Brain microvascular endothelial cell (primary cell): ENCODE data around the gene GPNMB.

ENCODE experiments used
- DNase-seq: peaks from one replicate; pipeline ENCODE4 v3.0.0-alpha.2; 2020
- H3K27ac ChIP-seq: fragments of 250-450 bp; sonication (Bioruptor Pico); 2 replicates; pipeline ENCODE4 v1.5.1; 2020; ENCODE audit warnings: mild to moderate bottlenecking, moderate library complexity
- H3K27me3 ChIP-seq: fragments of 250-450 bp; sonication (Bioruptor Pico); replicated peaks from 2 replicates; pipeline ENCODE4 v1.5.1; 2020; ENCODE audit warnings: mild to moderate bottlenecking
- H3K36me3 ChIP-seq: fragments of 250-450 bp; sonication (Bioruptor Pico); replicated peaks from 2 replicates; pipeline ENCODE4 v1.5.1; 2020; ENCODE audit warnings: mild to moderate bottlenecking
- H3K4me3 ChIP-seq: 2 replicates; pipeline ENCODE4 v1.5.1; 2011; ENCODE audit warnings: low read depth, mild to moderate bottlenecking, control low read depth, low read length, moderate library complexity
- in situ Hi-C: cut with HindIII; loops from 2 replicates; pipeline ENCODE4 v1.10.0; 2017; ENCODE audit warnings: low sequenced_read_pairs, low pct_ligation_motif_present
- TF ChIP-seq, protein P1 (sequence below): IDR thresholded peaks from 2 replicates; pipeline ENCODE4 v1.5.1; 2011; ENCODE audit warnings: low read depth, mild to moderate bottlenecking, moderate library complexity, low read length, control low read depth, inconsistent platforms; ENCODE audit errors: missing control alignments

GPNMB gene

DNA sequence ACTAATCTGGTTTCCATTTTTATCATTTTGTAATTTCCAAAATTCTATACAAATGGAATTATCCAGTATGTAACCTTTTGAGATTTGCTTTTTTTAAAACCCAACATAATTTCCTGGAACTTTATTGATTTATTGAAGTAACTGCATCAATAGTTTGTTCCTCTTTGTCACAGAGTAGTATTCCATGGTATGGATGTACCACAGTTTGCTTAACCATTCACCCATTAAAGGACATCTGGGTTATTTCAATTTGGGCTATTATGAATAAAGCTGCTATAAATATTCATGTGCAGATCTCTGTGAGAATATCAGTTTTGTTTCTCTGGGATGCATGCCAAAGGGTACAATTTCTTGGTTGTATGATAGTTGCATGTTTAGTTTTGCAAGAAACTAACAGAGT, 2.9 kb downstream of the GPNMB start:
- no peak overlapping the region for H3K27ac ChIP-seq
- in situ Hi-C loops = no loop called here
- TF ChIP-seq, protein P1, sequence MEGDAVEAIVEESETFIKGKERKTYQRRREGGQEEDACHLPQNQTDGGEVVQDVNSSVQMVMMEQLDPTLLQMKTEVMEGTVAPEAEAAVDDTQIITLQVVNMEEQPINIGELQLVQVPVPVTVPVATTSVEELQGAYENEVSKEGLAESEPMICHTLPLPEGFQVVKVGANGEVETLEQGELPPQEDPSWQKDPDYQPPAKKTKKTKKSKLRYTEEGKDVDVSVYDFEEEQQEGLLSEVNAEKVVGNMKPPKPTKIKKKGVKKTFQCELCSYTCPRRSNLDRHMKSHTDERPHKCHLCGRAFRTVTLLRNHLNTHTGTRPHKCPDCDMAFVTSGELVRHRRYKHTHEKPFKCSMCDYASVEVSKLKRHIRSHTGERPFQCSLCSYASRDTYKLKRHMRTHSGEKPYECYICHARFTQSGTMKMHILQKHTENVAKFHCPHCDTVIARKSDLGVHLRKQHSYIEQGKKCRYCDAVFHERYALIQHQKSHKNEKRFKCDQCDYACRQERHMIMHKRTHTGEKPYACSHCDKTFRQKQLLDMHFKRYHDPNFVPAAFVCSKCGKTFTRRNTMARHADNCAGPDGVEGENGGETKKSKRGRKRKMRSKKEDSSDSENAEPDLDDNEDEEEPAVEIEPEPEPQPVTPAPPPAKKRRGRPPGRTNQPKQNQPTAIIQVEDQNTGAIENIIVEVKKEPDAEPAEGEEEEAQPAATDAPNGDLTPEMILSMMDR = no peak
- no peaks in the 10 kb centered on the region for H3K27me3 ChIP-seq
- H3K4me3 ChIP-seq = no peak overlapping the region
- no peak for DNase-seq
- H3K36me3 ChIP-seq = no peaks in the 10 kb centered on the region

DNA sequence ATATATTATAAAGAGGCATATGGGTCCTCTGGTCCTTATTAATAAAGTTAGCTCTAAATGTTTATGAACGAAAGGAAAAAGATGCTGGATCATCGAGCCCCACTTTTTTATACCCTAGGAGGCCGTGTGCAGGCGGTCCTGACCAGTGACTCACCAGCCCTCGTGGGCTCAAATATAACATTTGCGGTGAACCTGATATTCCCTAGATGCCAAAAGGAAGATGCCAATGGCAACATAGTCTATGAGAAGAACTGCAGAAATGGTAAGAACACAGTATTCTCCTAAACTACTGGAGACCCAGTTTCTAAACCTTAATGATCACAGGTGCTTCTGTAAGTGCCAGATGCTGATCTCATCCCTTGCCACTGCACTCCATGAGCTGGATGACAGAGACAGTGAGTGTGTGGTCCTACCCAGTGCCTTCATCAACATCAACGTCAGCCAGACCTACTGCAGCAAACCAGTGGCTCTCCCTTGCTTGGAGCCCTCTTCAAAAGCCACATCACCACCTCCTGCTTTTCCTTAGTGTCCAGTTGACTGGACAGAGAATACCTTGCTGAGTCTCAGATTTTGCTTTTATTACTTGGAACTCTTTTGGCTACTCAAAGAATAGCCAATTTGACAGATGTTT, 7.6 kb downstream of the GPNMB start:
- peak; percentile 66 for DNase-seq
- H3K4me3 ChIP-seq = no peak overlapping the region
- in situ Hi-C loops = no loop called here
- no peaks in the 10 kb centered on the region for H3K27me3 ChIP-seq
- H3K36me3 ChIP-seq = no peaks in the 10 kb centered on the region
- TF ChIP-seq, protein P1 = no peak
- H3K27ac ChIP-seq = no peak overlapping the region

DNA sequence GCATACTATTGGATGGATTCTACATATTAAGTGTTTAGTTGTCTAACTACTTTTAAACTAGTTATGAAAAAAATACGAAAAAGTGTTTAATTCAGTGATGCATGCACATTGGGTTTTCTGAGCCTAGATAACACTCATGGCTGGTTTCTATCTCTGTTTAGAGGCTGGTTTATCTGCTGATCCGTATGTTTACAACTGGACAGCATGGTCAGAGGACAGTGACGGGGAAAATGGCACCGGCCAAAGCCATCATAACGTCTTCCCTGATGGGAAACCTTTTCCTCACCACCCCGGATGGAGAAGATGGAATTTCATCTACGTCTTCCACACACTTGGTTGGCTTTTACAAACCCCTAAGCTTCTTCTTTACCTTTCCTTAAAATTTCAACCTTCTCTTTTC, 10.2 kb downstream of the GPNMB start:
- TF ChIP-seq, protein P1 = no peak
- in situ Hi-C loops = no loop called here
- Histone ChIP-seq H3K4me3 (no peak overlapping the region), H3K27ac (no peak overlapping the region), H3K36me3 (no peaks in the 10 kb centered on the region), H3K27me3 (no peaks in the 10 kb centered on the region)
- DNase-seq = no peak

DNA sequence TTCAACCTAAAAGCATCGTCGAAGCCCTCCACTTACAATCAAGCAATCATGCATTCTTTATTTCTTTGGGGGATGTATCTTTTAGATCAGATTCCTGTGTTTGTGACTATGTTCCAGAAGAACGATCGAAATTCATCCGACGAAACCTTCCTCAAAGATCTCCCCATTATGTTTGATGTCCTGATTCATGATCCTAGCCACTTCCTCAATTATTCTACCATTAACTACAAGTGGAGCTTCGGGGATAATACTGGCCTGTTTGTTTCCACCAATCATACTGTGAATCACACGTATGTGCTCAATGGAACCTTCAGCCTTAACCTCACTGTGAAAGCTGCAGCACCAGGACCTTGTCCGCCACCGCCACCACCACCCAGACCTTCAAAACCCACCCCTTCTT, 13.8 kb downstream of the GPNMB start:
- H3K27ac ChIP-seq = no peak overlapping the region
- H3K36me3 ChIP-seq = no peaks in the 10 kb centered on the region
- H3K4me3 ChIP-seq = no peak overlapping the region
- H3K27me3 ChIP-seq = no peaks in the 10 kb centered on the region
- in situ Hi-C loops = no loop called here
- DNase-seq = no peak
- TF ChIP-seq, protein P1 = no peak

DNA sequence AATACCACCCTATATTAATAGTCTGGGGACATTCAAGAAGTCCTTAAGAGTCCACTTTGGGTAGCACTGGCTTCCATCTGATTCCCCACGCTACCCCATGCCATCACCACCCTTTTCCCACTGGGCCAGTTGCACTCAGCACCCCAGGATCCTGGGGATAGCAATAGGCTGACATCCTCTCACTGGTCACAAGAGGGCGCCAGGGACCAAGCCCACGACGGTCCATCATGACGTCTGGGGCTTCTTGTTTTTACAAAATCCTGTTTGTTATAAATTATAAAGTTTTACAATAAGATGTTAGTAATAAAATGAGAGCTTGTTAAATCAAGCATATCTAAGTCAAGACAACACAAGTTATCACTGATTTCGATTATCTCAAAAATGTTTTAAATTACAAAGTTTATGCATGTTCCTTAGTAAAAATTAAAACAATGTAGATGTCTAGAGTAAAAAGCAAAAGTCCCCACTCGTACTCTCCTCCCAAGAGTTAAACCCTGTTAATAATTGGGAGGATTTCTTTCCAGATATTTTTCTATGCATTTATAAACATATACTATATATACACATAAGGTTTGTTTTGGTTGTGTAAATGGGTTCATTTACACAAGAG, 15.4 kb downstream of the GPNMB start:
- Histone ChIP-seq H3K27ac (no peak overlapping the region), H3K27me3 (no peaks in the 10 kb centered on the region), H3K36me3 (no peaks in the 10 kb centered on the region), H3K4me3 (no peak overlapping the region)
- in situ Hi-C loops = no loop called here
- TF ChIP-seq, protein P1 = peak; percentile 98
- DNase-seq = peak; percentile 54
